Islet precursor cell (in vitro differentiated cells): ENCODE measurements around the gene EMX1.
A peak's percentile ranks its signal among the peaks of the same experiment; 100 is the strongest.

Experiments used
- DNase-seq: peaks from one replicate; pipeline ENCODE4 v3.0.0-alpha.2; 2018

Gene EMX1

GRCh38 chr2:72961036-72961720 is 43.9 kb downstream of the EMX1 start:
- DNase-seq = no peak

- DNase-seq = no peak
These were observed 44.6 kb downstream of the EMX1 start for GRCh38 chr2:72961853-72962468.

GRCh38 chr2:72962911-72963310 is 45.6 kb downstream of the EMX1 start:
- no peak for DNase-seq

- peak; percentile 88 for DNase-seq
These were observed 46.3 kb downstream of the EMX1 start for GRCh38 chr2:72963423-72964145.

GRCh38 chr2:72964146-72964525 is 46.8 kb downstream of the EMX1 start:
- no peak for DNase-seq

GRCh38 chr2:72965016-72965415 is 47.7 kb downstream of the EMX1 start:
- DNase-seq = no peak

- DNase-seq = no peak
These were observed 48.6 kb downstream of the EMX1 start for GRCh38 chr2:72965770-72966450.

- DNase-seq = no peak
These were observed 51.0 kb downstream of the EMX1 start for GRCh38 chr2:72968286-72968685.

- DNase-seq = no peak
These were observed 52.4 kb downstream of the EMX1 start for GRCh38 chr2:72969706-72970105.

- DNase-seq = no peak
These were observed 53.7 kb downstream of the EMX1 start for GRCh38 chr2:72971036-72971435.

- DNase-seq = no peak
These were observed 55.2 kb downstream of the EMX1 start for GRCh38 chr2:72972352-72973136.

GRCh38 chr2:72973137-72973535 is 55.8 kb downstream of the EMX1 start:
- DNase-seq = no peak

- DNase-seq = peak; percentile 84
These were observed 56.5 kb downstream of the EMX1 start for GRCh38 chr2:72973566-72974435.

GRCh38 chr2:72974436-72974754 is 57.1 kb downstream of the EMX1 start:
- DNase-seq = no peak

GRCh38 chr2:72975017-72975416 is 57.7 kb downstream of the EMX1 start:
- no peak for DNase-seq

- no peak for DNase-seq
These were observed 62.6 kb downstream of the EMX1 start for GRCh38 chr2:72979896-72980295.

GRCh38 chr2:72980535-72981217 is 63.4 kb downstream of the EMX1 start:
- peak; percentile 90 for DNase-seq

- no peak for DNase-seq
These were observed 64.2 kb downstream of the EMX1 start for GRCh38 chr2:72981536-72981935.

GRCh38 chr2:72982219-72982618 is 64.9 kb downstream of the EMX1 start:
- no peak for DNase-seq

- DNase-seq = no peak
These were observed 65.6 kb downstream of the EMX1 start for GRCh38 chr2:72982781-72983499.
